GM12891 (cell line): ENCODE measurements around the gene SAA2.

ENCODE experiments used
- POLR2A ChIP-seq: IDR thresholded peaks from 2 replicates; pipeline ENCODE4 v1.6.1; 2011; ENCODE audit warnings: low read depth, low read length, control low read depth
- POLR2AphosphoS5 ChIP-seq: IDR thresholded peaks from 2 replicates; pipeline ENCODE4 v1.6.1; 2011; ENCODE audit warnings: low read depth, low read length, control low read depth
- POU2F2 ChIP-seq: IDR thresholded peaks from 2 replicates; pipeline ENCODE4 v1.6.1; 2011; ENCODE audit warnings: low read depth, mild to moderate bottlenecking, control low read depth, low read length, moderate library complexity
- TAF1 ChIP-seq: IDR thresholded peaks from 2 replicates; pipeline ENCODE4 v1.6.1; 2011; ENCODE audit warnings: low read depth, low read length, control low read depth

GRCh38 chr11:18253778-18254338, 5.4 kb upstream of the SAA2 start:
- no peak for TF ChIP-seq POLR2AphosphoS5
- no peak for TF ChIP-seq TAF1
- no peak for TF ChIP-seq POLR2A
- TF ChIP-seq POU2F2, result no peak
